ENCODE results near the gene FMO5.
A peak's percentile ranks its signal among the peaks of the same experiment; 100 is the strongest.
"Not testable (repeated sequence)": the region's sequence is repeated elsewhere in the genome, so short reads cannot be mapped to it uniquely, and the experiment has no call there.

Gene FMO5

DNA sequence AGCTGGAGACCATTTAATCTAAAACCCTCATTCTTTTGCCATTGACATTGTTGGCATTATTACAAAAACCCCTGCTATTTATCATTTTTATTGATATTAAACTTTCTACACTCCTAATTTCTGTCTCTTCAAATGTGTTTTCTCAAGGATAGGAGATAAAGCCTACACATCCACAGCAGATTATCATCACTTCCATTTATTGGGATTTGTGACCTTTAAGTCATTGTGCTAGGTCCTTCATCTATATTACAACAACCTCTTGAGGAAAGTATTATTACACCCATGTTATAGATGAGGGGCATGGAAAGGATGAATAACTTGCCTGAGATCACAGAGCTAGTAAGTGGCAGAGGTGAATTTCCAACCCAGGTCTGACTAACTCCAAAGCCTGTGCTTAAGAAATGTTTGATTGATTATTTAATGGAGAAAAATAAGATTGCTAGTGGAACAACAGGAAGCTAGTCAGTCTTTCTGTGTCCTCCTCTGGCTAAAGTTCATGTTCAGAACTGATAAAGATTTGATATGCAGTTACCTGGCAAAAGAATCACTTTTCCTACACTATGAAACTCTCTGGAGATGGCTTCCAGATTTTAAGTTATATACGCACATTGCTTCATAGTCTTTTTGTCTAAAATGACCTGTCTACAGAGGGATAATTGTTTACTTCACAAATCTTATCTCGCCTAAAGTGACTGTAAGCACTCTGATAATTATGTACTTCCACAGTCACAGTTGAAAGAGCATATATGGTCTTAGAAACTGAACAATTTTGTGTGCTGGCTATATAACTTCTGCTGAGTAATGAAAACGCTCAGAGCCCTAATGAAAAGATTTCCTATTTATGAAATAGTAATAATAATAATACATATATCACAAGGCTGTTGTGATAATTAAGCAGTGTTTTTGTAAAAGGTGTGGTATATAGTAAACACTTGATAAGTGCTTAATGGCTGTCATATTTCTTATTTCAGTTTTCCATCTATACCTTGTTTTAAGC lies 15.0 kb downstream of the FMO5 start:
- no peak for DNase-seq (ENCODE audit: low read depth, low spot score)

DNA sequence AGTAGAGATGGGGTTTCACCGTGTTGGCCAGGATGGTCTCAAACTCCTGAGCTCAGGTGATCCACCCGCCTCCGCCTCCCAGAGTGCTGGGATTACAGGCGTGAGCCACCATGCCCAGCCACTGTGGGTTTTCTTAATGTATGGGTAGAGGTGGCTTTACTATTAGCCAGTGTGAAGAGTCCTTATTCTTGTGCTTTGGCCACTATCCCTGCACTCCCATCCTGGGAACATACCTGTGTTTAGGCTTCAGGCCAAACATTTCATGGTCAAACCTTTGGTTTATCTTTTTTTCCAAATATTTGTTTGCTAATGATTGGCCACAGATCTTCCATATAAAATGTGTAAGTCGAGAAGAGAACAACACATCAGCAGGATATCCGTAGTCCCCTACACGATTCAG lies 16.5 kb downstream of the FMO5 start:
- DNase-seq (ENCODE audit: low read depth, low spot score): no peak

DNA sequence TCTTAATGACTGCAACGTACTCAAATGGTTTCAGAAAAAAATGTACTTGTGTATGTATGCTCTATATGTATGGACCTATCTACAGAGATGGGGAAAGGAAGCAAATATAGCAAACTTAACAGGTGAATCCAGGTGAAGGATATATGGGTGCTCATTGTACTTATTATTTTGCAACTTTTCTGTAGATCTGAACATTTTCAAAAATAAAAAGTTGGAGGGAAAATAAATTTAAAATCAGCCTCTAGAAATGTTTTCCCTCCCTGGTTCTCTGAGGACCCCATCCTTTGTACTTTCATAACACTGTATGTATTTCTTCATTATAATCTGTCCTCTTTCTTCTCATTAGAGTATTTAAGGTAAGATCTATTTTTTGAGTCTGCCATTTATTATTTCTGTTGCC lies 17.9 kb downstream of the FMO5 start:
- DNase-seq (ENCODE audit: low read depth, low spot score): no peak

DNA sequence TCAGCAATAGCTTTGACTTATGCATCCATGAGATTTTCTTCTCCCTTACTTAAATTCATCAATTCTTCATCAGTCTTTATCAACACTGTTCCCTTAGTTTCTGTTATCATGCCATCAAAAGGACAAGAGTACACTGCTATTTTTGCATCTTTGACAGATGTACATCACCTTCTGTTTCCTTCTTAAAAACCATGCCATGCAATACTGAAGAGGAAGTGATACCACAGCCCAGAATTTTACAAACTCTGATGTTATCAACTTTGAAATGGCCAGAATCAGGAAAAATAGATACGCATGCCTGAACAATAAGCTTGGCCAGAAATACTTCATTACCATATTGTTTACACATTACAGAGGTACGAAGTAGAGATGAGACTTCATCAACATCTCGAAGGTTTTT lies 21.1 kb downstream of the FMO5 start:
- DNase-seq (ENCODE audit: low read depth, low spot score): no peak

DNA sequence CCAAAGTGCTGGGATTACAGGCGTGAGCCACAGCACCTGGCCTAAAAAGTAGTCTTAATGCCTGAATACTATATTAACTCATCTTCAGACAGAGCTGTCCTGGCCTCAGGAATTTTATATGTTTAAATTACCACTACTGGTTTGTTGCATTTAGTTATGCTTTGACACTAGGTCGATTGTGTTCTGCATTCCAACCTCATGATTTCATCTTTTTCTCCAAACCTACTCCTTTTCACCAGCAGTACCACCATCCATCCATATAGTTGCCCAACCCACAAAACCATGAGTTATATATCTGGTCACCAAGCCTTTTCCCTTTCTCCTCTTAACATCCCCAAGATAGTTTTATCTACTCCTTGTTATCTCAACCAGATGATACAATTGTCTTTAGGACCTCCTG lies 22.6 kb downstream of the FMO5 start:
- no peak for DNase-seq (ENCODE audit: low read depth, low spot score)

DNA sequence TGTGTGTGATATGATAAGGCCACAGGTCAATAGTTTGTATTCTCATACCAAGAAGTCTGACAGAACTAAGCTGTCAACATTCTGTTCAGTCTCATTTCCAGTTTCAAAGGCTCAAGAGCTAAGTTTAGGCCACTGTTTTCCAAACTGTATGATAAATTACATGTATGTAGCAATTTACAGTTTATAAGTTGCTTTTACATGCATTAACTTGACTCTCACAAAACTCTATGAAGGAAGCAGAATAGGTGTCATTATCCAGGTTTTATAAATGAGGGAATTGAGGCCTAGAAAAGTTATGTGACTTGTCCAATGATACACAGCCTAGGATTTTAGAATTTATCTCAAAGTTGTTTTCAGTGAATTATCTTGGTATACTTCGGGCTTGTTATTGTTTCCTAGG lies 23.4 kb downstream of the FMO5 start:
- DNase-seq (ENCODE audit: low read depth, low spot score): no peak

DNA sequence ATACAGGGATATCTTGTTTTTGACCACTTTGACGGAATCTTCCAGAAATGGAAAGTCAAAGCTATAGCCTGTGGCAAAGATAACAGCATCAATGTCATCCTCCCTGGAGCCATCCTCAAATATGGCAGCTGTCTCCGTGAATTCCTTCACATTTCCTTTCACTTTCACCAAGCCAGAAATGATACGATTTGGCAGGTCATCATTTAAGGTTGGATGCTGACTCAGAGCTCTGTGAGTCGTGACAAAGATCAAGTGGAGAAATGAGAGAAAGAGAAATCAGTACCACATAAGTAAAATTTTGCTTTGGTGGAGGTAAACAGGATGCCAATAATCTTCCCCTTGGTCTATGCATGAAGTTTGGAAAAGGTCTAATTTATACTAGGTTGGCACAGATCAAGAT lies 23.9 kb downstream of the FMO5 start:
- no peak for DNase-seq (ENCODE audit: low read depth, low spot score)

DNA sequence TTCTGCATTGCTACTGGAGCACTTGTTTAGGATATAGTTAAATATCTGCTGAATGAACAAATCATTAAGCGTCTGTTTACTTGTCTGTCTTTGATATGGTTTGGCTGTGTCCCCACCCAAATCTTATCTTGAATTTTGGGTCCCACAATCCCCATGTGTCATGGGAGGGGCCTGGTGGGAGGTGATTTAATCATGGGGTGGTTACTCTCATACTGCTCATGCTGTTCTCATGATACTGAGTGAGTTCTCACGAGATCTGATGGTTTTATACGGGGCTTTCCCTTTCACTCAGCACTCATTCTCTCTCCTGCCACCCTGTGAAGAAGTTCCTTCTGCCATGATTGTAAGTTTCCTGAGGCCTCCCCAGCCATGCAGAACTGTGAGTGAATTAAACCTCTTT lies 27.8 kb downstream of the FMO5 start:
- DNase-seq (ENCODE audit: low read depth, low spot score): not testable (repeated sequence)

DNA sequence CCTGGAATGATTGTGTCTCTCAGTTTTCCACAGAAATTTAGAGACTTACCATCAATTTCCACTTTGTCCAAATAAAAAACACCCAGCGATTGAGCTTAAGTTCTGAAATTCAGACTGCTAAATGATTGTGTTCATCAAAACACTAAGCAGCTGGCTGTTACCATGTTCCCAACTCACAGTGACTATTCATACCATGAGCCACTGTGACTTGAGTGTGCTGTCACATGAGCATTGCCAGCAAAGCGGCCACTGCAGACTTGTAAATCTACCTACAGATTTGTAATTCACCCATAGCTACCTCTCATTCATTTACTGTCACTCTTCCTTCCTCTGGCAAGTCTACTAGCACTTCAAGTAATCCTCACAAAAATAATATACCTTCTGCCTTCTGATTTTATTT lies 35.6 kb downstream of the FMO5 start:
- no peak for DNase-seq (ENCODE audit: low read depth, low spot score)

DNA sequence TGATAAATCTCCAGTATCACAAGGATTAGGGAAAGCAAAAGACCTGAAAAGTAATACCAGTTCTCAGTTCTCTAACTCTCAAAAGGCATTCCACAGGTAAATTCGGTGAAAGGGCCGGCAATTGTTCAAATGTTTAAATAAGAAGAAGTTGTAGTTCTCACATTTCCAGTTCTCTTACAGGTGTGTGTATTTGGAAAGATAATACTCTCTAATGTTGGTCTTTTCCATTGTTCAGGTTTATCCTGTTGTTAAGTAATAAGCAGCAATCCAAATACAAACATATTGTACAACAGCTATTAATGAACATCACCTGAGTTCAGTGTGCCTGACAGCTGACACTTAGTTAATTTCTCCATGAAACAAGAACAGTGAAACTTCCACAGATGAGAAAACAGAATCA lies 39.7 kb downstream of the FMO5 start:
- DNase-seq (ENCODE audit: low read depth, low spot score): no peak

DNA sequence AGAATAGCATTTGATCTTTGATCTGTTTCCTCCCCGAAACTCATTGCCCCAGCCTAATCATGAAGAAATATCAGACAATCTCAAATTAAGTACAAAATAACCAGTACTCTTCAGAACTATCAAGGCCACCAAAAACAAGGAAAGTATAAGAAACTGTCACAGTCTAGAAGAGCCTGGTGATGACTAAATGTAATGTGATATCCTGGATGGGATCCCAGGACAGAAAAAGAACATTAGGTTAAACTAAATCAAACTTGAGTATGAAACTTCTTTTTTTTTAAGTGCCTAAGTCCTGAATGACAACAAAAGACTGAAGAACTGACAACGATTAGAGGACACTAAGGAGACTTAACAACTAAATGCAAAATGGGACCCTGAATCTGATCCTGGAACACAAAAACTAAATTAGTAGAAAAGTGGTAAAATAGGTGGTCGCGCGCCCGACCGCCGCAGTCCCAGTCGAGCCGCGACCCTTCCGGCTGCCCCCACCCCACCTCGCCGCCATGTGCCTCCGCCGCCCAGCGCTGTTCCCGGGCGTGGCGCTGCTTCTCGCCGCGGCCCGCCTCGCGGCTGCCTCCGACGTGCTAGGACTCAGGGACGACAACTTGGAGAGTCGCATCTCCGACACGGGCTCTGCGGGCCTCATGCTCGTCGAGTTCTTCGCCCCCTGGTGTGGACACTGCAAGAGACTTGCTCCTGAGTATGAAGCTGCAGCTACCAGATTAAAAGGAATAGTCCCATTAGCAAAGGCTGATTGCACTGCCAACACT lies 47.3 kb downstream of the FMO5 start:
- DNase-seq (ENCODE audit: low read depth, low spot score): peak; percentile 40

DNA sequence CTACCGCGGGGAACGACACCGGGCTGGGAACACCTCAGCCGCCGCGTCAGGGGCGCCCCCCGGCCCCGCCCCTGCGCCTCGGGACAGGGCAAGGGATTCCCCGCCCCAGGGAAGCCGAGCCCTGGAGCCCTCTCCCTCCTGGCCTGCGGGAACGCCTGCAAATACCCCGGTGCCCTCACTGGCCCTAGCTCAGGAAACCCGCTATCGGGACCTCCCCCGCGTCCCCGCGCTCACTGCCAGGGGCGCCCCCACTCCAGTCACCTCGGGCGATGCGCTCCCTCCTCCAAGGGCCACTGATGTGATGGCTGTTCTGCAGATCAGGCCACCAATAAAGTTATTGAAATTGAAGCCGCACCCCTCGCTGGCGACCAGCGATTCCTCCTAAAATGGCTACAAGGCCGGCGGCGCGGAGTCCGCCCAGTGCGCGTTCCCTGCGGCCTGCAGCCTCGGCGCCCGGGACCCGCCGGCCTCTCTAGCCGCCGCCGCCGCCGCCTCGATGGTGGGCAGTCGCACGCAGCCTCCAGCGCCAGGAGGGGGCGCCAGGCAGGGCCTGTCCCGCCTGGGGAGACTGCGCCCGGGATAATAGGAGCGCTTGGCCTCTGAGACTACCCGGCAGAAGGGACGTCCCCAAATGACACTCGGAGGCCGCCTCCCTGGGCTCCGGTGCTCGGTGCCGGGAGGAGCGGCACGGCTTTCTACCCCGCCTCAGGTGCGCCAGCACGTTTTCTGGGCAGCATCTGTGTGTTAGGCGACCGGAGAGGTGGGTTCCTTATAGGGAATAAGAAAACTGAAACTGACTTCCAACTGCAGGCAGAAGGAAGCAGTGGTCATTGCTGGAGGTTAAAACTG lies 52.7 kb downstream of the FMO5 start, which contains the start of gene PRKAB2:
Gene PRKAB2 (minus strand): TSS at position 303 of the 849 bp plus-strand sequence. CDS start 326 bp downstream, outside the sequence.
- peak; percentile 99 for DNase-seq (ENCODE audit: low read depth, low spot score)

DNA sequence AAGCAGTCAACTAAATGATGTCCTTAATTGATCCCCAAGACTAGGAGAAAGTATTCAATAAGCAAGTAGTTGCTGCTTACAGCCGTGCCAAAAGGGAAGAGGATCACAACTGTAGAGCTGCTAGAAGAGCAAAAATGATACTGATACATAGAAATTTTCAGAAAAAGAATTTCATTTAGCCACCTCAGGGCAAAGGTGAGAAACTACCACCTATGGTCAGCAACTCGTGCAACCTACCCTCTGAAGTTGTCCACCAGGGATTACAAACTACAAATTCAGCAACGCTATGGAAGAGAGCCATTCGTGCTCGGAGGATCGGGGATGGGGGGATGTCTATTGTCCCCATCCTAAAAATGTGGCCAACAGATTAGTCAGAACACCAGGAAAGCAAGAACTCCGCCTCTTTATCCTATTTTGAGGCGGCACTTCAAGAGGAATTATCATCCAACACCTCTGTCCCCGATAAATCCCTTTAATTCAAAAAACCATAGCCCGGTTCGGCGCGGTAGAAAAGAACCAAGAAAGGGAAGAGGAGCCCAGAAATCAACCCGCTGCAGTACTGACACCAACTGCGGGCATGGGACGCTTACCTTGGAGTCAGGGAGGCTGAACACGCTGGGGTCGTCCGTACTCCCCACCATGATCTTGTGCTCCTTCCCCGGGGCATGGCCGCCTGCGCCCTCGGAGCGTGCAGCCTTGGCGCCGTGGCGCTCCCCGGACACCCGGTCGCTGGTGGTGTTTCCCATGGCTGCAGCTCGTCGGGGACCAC lies 53.6 kb downstream of the FMO5 start:
- peak; percentile 42 for DNase-seq (ENCODE audit: low read depth, low spot score)

DNA sequence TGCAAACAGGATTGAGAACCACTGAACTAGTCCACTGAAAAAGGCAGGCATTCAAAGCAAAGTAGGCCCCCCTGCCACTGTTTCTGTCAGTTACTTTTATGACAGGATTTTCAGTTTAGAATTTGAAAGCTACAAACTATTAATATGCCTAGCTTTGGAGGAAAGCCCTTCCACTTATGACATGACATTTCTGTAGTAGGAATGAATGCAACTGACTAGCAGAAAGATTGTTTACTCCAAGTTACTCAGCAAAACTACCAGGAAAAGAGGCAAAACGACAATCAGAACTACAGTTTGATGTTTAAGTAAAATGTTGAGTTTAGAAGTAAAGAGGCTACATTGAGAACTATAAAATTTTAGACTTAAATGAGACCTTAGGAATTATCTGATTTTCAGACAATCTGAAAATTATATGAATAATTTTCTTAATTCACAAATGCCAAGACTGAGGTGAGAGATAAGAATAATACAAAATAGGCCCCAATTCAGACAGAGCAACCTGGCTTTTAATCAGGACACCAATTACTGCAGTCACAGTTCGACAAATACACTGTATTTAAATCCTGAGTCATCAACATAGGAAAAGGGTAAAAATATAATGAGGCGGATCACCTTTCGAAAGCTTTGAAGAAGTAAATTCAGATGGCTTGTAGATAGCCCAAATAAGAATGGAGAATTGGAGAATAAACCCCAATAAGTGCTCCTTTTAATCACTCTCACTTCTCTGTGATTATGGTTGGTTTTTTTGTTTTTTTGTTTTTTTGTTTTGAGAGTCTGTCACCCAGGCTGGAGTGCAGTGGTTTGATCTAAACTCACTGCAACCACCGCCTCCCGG lies 55.1 kb downstream of the FMO5 start:
- DNase-seq (ENCODE audit: low read depth, low spot score): peak; percentile 13

DNA sequence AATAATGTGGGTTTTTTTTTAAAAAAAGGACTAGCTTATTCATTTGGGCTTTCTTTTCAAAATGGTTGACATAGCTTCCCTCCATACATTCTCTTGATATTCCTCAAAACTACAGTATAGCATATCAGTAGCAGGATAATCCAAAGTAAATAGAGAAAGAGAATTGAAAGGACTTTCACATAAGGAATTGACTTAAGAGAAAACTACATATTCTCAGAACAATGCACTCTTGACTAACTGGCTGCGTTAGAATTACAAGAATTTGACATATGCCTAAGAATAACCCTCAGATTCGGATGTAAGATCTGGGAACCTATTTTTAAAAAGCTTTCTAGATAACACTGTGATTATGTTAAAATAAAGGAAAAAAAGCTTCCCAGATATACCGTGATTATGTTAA lies 56.0 kb downstream of the FMO5 start:
- DNase-seq (ENCODE audit: low read depth, low spot score): peak; percentile 20

DNA sequence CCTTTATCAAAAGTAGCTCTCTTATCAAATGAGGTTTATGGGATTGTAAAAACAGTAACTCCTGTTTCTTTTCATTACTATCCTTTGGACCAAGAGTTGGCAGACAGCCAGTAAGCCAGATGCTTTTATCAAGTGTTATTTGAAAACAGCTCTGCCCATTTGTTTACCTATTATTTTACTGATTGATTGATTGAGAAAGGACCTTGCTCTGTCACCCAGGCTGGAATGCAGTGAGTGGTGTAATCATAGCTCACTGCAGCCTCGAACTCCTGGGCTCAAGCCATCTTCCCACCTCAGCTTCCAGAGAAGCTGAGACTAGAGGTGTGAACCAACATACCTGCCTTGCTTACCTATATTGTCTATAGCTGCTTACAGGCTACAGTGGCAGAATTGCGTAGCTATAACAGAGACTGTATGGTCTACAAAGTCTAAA lies 56.5 kb downstream of the FMO5 start:
- DNase-seq (ENCODE audit: low read depth, low spot score): peak; percentile 56

DNA sequence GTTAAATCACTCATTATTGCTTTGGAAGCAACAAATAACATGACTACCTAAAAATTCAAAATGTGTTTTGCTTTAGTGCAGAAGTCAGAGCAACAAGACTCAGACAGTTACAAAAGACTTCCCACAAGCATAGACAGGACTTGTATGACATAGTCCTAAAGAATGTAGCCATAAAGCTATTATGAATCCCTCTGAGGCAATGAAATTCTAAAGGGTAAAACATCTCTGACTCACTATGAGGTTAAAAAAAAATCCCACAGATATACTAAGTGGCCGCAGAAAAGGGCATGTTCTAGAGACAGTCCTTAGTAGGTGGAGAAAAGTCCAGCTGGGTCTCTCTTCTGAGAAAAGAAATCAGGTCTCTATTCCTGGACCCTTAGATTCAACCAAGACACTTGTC lies 57.8 kb downstream of the FMO5 start:
- DNase-seq (ENCODE audit: low read depth, low spot score): peak; percentile 89

DNA sequence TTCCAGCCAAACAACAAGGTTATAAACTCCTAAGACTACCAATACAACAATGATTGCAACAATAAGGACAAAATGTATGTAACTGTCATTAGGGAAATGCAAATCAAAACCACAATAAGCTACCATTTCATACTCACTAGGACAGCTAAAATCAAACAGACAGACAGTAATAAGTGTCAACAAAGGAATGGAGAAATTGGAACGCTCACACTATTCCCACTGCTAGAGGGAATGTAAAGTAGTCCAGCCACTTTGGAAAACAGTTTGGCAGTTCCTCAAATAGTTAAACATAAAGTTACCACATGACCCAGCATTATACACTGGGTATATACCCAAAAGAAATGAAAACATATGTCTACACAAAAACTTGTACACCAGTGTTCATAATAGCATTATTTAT lies 62.1 kb downstream of the FMO5 start:
- DNase-seq (ENCODE audit: low read depth, low spot score): no peak

DNA sequence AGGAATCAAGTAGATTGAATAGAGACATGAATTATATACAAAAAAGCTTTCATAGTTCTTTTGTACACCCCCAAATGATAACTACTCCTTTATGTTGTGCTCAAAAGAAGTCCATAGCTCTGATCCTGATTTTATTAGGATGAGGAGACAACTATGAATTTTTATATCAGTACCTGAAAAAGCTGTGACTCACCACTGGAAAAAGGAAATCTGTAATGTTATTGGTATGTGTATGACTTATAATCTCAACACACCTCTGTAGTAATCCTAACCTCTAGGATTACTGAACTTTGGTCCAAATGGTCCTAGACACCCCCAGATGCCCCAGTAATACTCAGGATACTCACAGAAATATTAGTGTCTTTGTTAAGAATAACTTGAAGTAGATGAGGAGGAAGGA lies 63.0 kb downstream of the FMO5 start:
- DNase-seq (ENCODE audit: low read depth, low spot score): no peak

DNA sequence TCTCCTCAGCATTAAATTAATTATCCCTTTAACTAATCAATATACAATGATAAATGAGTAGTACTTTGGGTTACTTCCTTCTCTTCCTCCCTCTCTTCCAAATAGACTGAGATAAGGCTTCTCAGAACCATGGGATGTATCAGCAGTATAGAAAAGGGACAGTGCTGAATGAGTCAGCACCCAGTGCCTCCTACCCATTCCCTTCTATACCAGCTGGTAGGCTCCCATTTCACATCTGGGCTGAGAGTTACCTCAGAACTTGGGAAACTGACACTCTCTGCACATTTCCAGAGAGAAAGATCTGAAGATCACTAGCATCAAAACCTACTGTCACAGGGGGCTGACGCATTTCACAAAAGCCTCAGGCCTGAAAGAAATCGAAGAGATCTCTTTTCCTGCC lies 68.0 kb downstream of the FMO5 start:
- not testable (repeated sequence) for DNase-seq (ENCODE audit: low read depth, low spot score)
